ENCODE measurements around the gene TAF11L9.
"Not testable (repeated sequence)": the region's sequence is repeated elsewhere in the genome, so short reads cannot be mapped to it uniquely, and the experiment has no call there.

The TAF11L9 gene

DNA sequence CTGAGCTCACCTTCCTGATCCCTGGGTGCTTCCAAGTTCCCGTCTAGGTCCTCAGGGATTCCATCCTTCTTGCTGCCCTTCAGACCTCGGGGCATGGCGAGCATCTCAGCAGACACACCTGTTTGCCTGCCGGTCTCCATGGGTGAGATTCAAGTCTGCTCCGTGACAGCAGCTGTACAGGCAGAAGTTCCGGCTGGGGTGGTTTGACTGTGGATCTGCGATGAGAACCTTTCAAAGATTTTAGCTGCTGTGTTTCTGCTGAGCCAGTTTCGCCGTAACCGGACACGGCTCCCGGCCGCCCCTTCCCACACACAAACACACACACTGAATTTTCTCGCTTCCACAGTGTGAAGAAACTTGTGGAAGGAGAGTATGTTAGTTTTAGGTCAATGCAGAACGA lies at the start of gene TAF11L9:
TSS of gene TAF11L9 (minus strand) at position 140 of the 400 bp plus-strand sequence.
- DNase-seq = not testable (repeated sequence)

DNA sequence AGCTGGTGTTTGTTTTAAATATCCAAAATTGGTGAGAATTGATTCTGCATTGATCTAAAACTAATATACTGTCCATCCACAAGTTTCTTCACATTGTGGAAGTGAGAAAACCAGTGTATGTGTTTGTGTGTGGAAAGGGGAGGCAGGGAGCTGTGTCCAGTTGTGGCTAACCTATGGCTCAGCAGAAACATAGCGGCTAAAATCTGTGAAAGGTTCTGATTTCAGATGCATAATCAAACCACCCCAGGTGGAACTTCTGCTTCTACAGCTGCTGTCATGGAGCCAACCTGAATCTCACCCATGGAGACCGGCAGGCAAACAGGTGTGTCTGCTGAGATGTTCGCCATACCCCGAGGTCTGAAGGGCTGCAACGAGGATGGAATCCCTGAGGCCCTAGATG lies 40.0 kb upstream of the TAF11L9 start, which contains the start of gene TAF11L14:
TSS of gene TAF11L14 (plus strand) at position 301 of the 400 bp plus-strand sequence.
- DNase-seq = no peak

DNA sequence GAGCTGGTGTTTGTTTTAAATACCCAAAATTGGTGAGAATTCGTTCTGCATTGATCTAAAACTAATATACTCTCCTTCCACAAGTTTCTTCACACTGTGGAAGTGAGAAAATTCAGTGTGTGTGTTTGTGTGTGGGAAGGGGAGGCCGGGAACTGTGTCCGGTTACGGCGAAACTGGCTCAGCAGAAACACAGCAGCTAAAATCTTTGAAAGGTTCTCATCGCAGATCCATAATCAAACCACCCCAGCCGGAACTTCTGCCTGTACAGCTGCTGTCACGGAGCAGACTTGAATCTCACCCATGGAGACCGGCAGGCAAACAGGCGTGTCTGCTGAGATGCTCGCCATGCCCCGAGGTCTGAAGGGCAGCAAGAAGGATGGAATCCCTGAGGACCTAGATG lies 37.6 kb upstream of the TAF11L9 start, which contains the start of gene TAF11L13:
TSS of gene TAF11L13 (plus strand) at position 301 of the 400 bp plus-strand sequence.
- DNase-seq = not testable (repeated sequence)

DNA sequence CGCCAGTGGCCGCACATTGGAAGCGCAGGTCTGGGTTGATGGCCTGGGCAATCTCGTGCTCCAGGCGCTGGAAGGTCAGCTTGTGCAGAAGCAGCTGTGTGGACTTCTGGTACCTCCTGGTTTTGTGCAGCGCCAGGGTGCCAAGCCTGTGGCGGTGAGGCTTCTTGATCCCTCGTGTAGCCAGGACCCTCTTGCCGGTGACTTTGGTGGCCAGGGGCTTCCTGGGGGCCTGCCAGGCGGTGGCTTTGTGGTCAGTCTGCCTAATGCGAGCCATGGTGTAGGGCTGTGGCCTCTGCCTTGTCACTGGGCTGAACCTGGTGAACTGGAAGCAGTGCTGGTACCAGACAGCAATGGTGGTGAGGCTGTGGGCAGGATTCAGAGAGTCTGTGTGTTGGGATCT lies 31.5 kb upstream of the TAF11L9 start:
- no peak for DNase-seq

DNA sequence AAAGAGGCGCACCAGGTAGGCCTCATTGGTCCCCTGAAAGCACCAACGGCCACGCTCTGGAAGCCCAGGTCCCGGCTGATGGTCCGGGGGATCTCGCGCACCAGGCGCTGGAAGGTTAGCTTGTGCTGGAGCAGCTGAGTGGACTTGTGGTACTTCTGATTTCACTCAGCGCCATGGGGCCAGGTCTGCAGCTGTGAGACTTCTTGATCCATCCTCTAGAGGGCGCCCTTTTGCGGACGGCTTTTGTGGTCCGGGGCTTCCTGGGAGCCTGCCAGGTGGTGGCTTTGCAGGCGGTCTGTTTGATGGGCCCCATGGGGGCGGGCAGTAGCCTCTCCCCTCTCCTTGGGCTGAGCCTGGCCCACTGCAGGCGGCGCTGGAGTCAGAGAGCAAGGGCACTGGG lies 26.4 kb upstream of the TAF11L9 start:
- DNase-seq = no peak

DNA sequence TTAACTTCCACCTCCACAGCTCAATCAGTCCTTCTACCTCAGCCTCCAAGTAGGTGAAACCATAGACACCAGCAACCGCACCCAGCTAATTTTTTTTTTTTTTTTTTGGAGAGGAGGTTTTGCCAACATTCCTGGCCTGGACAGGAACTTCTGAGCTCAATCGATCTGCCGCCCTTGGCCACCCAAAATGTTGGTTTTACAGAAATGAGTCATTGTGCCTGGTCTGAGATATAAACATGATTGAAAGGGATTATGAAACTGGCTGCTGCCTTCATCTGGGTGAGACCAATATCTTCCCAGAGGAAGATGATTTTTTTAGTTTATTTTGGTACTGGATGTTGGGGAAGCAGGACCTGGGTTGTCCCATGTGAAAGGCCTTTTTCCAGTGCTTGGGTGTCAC lies 25.2 kb upstream of the TAF11L9 start:
- no peak for DNase-seq

DNA sequence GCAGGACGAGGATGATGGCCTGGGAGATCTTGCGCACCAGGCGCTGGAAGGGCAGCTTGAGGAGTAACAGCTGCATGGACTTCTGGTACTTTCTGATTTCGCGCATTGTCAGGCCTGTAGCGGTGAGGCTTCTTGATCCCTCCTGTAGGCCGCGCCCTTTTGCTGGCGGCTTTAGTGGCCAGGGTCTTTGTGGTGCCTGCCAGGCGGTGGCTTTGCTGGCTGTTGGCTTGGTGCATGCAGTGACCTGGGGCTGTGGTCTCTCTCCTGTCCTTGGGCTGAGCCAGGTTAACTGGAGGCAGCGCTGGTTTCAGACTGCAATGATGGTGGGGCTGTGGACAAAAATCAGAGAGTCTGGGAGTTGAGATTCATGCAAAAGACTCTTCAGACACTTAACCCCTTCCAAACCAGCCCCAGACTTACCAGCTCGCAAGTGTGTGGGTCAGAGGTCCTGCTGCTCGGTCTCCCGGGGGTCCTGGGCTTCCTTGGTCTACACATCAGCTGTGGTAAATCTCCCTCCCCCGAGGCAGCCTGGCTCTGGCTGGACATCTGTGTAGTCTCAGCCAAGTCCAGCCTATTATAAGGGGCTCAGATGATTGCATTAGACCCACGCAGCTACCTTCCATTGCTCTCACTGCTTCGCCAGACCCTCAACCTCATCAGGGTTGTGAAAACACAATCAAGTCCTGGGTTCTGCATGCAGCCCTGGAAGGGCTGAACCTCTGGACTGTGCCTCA lies 20.8 kb upstream of the TAF11L9 start:
- DNase-seq = no peak

DNA sequence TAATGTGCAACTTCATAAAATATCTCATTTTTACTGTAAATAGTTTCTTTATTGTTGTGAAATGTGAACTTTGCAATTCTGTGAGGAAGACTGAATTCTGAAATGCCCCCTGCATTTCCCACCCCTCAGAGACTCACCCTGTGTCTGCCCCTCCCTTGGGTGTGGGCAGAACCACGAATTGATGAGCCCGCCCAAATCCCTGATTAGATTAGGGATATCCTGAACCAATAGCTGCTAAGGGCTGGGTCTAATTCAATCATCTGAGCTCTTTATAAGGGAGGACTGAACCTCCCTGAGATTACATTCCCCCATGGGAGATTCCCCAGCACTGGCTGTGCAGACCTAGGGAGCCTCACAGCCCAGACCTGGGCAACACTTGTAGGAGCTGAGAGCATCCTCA lies 15.9 kb upstream of the TAF11L9 start, which contains the start of gene TAF11L12:
TSS of gene TAF11L12 (plus strand) at position 301 of the 400 bp plus-strand sequence.
- not testable (repeated sequence) for DNase-seq

DNA sequence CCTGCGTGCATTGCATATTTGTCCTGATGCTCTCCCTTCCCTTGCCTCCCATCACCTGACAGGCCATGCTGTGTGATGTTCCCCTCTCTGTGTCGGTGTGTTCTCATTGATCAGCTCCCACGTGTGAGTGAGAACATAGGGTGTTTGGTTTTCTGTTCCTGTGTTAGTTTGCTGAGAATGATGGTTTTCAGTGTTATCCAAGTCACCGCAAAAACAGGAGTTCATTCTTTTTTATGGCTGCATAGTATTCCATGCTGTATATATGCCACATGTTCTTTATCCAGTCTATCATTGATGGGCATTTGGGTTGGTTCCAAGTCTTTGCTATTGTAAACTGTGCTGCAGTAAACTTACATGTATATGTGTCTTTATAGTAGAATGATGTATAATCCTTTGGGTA lies 13.3 kb upstream of the TAF11L9 start:
- DNase-seq = not testable (repeated sequence)

DNA sequence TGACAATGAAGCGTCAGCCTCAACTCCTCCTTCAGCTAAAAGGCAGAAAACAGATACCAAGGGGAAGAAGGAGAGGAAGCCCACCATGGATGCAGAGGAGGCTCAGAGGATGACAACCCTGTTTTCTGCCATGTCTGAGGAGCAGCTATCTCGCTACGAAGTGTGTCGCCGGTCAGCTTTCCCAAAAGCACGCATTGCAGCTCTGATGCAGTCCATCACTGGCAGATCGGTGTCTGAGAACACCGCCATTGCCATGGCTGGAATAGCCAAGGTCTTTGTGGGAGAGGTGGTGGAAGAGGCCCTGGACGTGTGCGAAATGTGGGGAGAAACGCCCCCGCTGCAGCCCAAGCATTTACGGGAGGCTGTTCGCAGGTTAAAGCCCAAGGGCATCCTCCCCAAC lies 10.8 kb upstream of the TAF11L9 start:
- DNase-seq = no peak

DNA sequence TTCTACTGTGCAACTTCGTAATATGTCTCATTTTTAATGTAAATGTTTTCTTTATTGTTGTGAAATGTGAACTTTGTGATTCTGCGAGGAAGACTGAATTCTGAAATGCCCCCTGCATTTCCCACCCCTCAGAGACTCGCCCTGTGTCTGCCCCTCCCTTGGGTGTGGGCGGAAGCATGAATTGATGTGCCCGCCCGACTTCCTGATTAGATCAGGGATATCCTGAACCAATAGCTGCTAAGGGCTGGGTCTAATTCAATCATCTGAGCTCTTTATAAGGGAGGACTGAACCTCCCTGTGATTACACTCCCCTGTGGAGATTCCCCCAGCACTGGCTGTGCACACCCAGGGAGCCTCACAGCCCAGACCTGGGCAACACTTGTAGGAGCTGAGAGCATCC lies 9.7 kb upstream of the TAF11L9 start, which contains the start of gene TAF11L11:
TSS of gene TAF11L11 (plus strand) at position 304 of the 400 bp plus-strand sequence.
- DNase-seq = not testable (repeated sequence)

DNA sequence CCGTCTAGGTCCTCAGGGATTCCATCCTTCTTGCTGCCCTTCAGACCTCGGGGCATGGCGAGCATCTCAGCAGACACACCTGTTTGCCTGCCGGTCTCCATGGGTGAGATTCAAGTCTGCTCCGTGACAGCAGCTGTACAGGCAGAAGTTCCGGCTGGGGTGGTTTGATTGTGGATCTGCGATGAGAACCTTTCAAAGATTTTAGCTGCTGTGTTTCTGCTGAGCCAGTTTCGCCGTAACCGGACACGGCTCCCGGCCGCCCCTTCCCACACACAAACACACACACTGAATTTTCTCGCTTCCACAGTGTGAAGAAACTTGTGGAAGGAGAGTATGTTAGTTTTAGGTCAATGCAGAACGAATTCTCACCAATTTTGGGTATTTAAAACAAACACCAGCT lies 3.5 kb upstream of the TAF11L9 start, which contains the start of gene TAF11L10:
TSS of gene TAF11L10 (minus strand) at position 101 of the 400 bp plus-strand sequence.
- DNase-seq = not testable (repeated sequence)

DNA sequence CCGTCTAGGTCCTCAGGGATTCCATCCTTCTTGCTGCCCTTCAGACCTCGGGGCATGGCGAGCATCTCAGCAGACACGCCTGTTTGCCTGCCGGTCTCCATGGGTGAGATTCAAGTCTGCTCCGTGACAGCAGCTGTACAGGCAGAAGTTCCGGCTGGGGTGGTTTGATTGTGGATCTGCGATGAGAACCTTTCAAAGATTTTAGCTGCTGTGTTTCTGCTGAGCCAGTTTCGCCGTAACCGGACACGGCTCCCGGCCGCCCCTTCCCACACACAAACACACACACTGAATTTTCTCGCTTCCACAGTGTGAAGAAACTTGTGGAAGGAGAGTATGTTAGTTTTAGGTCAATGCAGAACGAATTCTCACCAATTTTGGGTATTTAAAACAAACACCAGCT lies 3.3 kb downstream of the TAF11L9 start, which contains the start of gene TAF11L8:
TSS of gene TAF11L8 (minus strand) at position 101 of the 400 bp plus-strand sequence.
- DNase-seq = not testable (repeated sequence)

DNA sequence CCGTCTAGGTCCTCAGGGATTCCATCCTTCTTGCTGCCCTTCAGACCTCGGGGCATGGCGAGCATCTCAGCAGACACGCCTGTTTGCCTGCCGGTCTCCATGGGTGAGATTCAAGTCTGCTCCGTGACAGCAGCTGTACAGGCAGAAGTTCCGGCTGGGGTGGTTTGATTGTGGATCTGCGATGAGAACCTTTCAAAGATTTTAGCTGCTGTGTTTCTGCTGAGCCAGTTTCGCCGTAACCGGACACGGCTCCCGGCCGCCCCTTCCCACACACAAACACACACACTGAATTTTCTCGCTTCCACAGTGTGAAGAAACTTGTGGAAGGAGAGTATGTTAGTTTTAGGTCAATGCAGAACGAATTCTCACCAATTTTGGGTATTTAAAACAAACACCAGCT lies 8.5 kb downstream of the TAF11L9 start, which contains the start of gene TAF11L7:
TSS of gene TAF11L7 (minus strand) at position 101 of the 400 bp plus-strand sequence.
- not testable (repeated sequence) for DNase-seq

Data from activated T-cell treated with anti-CD3 and anti-CD28 coated beads for 4 hours (primary cell).